Glutamatergic neuron (in vitro differentiated cells): ENCODE results near the gene TMEM33. TPM values are rescaled to one million over a fixed set of nuclear protein-coding genes. Genes with fewer than 3 reads are reported as not detected.
"Not testable (repeated sequence)": the region's sequence is repeated elsewhere in the genome, so short reads cannot be mapped to it uniquely, and the experiment has no call there.

Source experiments
- DNase-seq: peaks from one replicate; pipeline ENCODE4 v3.0.0; 2022
- H3K27ac Mint-ChIP-seq: one replicate; pipeline ENCODE4 v1.8.0; 2020; ENCODE audit warnings: mild to moderate bottlenecking, mixed read lengths, inconsistent platforms; ENCODE audit not compliant: unreplicated experiment
- H3K27me3 Mint-ChIP-seq: one replicate; pipeline ENCODE4 v1.8.0; 2020; ENCODE audit warnings: mild to moderate bottlenecking, moderate library complexity, mixed read lengths, inconsistent platforms; ENCODE audit not compliant: unreplicated experiment
- H3K36me3 Mint-ChIP-seq: one replicate; pipeline ENCODE4 v1.8.0; 2020; ENCODE audit warnings: mild to moderate bottlenecking, mixed read lengths, inconsistent platforms; ENCODE audit not compliant: unreplicated experiment
- H3K4me1 Mint-ChIP-seq: one replicate; pipeline ENCODE4 v1.8.0; 2020; ENCODE audit warnings: mild to moderate bottlenecking, low read depth, mixed read lengths, inconsistent platforms; ENCODE audit not compliant: unreplicated experiment
- H3K4me3 Mint-ChIP-seq: one replicate; pipeline ENCODE4 v1.8.0; 2020; ENCODE audit warnings: mild to moderate bottlenecking, mixed read lengths, inconsistent platforms; ENCODE audit not compliant: unreplicated experiment
- H3K9me3 Mint-ChIP-seq: one replicate; pipeline ENCODE4 v1.8.0; 2020; ENCODE audit warnings: mild to moderate bottlenecking, moderate library complexity, mixed read lengths, inconsistent platforms; ENCODE audit not compliant: unreplicated experiment
- total RNA-seq: library from RNA; stranded (reverse); fragmentation: NEBNext Ultra II Directional; extraction: Animal tissue kit (Norgen Biotek cat#: 25700); gene quantifications from one replicate; pipeline ENCODE4 v1.2.1, GENCODE V29; 2021; ENCODE audit not compliant: unreplicated experiment
- TF ChIP-seq, protein P1 (sequence below): fragments of 200-600 bp; sonication (generic); IDR thresholded peaks from one replicate; pipeline ENCODE4 v1.5.0; 2021; ENCODE audit not compliant: partially characterized antibody, unreplicated experiment

The TMEM33 gene
- total RNA-seq, 1 donor from 2014 or later: 88.8 TPM

DNA sequence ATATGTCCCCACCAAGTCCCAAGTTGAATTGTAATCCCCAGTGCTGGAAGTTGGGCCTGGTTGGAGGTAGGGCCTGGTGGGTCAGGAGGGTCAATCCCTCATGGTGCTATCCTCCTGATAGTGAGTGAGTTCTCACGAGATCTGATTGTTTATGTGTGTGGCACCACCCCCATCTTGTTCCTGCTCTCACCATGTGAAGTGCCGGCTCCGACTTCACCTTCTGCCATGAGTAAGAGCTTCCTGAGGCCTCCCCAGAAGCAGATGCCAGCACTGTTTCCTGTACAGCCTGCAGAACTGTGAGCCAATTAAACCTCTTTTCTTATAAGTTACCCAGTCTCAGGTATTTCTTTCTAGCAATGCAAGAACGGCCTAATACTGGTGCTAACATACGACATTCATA, 22.7 kb upstream of the TMEM33 start:
- H3K4me1 Mint-ChIP-seq: no peaks in the 10 kb centered on the region
- H3K9me3 Mint-ChIP-seq: peaks cover 4% of the 10 kb centered on the region
- H3K27ac Mint-ChIP-seq: no peak overlapping the region
- DNase-seq: no peak
- TF ChIP-seq, protein P1, sequence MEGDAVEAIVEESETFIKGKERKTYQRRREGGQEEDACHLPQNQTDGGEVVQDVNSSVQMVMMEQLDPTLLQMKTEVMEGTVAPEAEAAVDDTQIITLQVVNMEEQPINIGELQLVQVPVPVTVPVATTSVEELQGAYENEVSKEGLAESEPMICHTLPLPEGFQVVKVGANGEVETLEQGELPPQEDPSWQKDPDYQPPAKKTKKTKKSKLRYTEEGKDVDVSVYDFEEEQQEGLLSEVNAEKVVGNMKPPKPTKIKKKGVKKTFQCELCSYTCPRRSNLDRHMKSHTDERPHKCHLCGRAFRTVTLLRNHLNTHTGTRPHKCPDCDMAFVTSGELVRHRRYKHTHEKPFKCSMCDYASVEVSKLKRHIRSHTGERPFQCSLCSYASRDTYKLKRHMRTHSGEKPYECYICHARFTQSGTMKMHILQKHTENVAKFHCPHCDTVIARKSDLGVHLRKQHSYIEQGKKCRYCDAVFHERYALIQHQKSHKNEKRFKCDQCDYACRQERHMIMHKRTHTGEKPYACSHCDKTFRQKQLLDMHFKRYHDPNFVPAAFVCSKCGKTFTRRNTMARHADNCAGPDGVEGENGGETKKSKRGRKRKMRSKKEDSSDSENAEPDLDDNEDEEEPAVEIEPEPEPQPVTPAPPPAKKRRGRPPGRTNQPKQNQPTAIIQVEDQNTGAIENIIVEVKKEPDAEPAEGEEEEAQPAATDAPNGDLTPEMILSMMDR: no peak
- H3K27me3 Mint-ChIP-seq: no peaks in the 10 kb centered on the region
- H3K4me3 Mint-ChIP-seq: no peak overlapping the region
- H3K36me3 Mint-ChIP-seq: peaks cover 5% of the 10 kb centered on the region

DNA sequence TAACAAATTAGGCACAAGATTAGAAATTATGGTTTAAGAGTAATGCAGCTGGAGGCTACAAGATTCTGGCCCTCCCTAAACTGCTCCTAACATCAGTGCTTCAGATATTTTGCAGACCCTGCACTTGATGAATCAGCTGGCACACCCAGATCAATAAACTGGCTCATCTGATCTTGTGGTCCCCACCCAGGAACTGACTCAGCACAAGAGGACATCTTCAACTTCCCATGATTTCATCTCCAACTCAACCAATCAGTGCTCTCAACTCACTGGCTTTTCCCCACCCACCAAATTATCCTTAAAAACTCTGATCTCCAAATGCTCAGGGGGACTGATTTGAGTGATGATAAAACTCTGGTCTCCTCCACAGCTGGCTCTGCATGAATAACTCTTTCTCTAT, 21.7 kb upstream of the TMEM33 start:
- TF ChIP-seq, protein P1: no peak
- H3K27ac Mint-ChIP-seq: no peak overlapping the region
- H3K27me3 Mint-ChIP-seq: no peaks in the 10 kb centered on the region
- DNase-seq: no peak
- peaks cover 4% of the 10 kb centered on the region for H3K9me3 Mint-ChIP-seq
- H3K36me3 Mint-ChIP-seq: peaks cover 3% of the 10 kb centered on the region
- H3K4me3 Mint-ChIP-seq: no peak overlapping the region
- H3K4me1 Mint-ChIP-seq: no peaks in the 10 kb centered on the region

DNA sequence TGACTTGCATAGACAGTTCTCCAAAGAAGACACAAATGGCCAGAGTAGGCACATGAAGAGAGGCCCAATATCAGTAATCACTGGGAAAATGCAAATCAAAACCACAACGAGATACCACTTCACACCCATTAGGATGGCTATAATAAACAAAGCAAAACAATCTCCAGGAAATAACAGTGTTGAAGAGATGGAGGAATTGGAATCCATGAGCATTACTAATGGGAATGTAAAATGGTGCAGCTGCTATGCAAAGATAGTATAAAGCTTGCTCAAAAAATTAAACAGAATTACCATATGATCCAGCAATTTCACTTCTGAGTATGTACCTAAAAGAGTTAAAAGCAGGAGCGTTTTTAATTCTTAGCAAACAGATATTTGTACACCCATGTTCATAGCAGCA, 17.0 kb upstream of the TMEM33 start:
- H3K27ac Mint-ChIP-seq: no peak overlapping the region
- H3K4me3 Mint-ChIP-seq: no peak overlapping the region
- peaks cover 2% of the 10 kb centered on the region for H3K9me3 Mint-ChIP-seq
- peaks cover 25% of the 10 kb centered on the region for H3K36me3 Mint-ChIP-seq
- H3K27me3 Mint-ChIP-seq: peaks cover 1% of the 10 kb centered on the region
- TF ChIP-seq, protein P1: no peak
- no peak for DNase-seq
- no peaks in the 10 kb centered on the region for H3K4me1 Mint-ChIP-seq

DNA sequence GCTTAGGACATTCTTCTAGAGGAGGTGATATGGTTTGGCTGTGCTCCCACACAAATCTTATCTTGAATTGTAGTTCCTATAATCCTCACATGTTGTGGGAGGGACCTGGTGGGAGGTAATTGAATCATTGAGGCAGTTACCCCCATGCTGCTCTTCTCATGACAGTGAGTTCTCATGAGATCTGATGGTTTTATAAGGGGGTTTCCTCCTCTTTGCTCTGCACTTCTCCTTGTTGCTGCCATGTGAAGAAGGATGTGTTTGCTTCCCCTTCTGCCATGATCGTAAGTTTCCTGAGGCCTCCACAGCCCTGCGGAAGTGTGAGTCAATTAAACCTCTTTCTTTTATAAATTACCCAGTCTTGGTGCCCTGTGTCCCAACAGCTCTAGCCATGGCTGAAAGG, 14.8 kb upstream of the TMEM33 start:
- not testable (repeated sequence) for DNase-seq, H3K27ac Mint-ChIP-seq, H3K4me1 Mint-ChIP-seq, H3K27me3 Mint-ChIP-seq, H3K4me3 Mint-ChIP-seq, H3K9me3 Mint-ChIP-seq
- peaks cover 25% of the 10 kb centered on the region for H3K36me3 Mint-ChIP-seq

DNA sequence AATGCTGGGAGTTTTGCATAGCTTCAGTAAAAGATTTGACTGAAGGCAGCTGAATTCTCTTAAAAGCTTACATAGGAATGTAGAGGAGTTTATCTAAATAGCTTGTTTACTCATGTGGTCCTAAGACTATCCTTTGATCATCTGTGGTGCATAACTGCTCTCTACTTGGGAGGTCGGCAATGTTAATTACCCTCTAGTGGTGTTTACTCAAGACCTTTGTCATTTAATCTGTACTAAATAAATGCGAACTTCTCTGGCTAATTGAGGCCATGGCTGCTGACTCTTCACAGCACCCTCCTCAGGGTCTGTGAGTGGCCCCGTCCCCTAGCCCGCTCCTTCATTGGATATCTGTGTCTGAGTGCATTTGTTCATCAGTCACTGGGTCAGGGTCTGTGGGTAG, 13.8 kb upstream of the TMEM33 start:
- no peak overlapping the region for H3K4me3 Mint-ChIP-seq
- peaks cover 1% of the 10 kb centered on the region for H3K27me3 Mint-ChIP-seq
- no peak overlapping the region for H3K27ac Mint-ChIP-seq
- no peak for DNase-seq
- TF ChIP-seq, protein P1: no peak
- H3K36me3 Mint-ChIP-seq: peaks cover 25% of the 10 kb centered on the region
- no peaks in the 10 kb centered on the region for H3K4me1 Mint-ChIP-seq
- H3K9me3 Mint-ChIP-seq: peaks cover 2% of the 10 kb centered on the region
